RWPE2 (cell line): ENCODE measurements around the gene CALHM3.
"Not testable (repeated sequence)": the region's sequence is repeated elsewhere in the genome, so short reads cannot be mapped to it uniquely, and the experiment has no call there.

Experiments
- ATAC-seq: fragments of 200-7000 bp; cut with Tn5 transposase; 3 replicates; pipeline ENCODE4 v1.9.1; 2021; ENCODE audit warnings: low read depth
- DNase-seq: peaks from one replicate; pipeline ENCODE4 v3.0.0-alpha.2; 2020; ENCODE audit warnings: low spot score
- H3K27ac ChIP-seq: fragments of 450-650 bp; 2 replicates; pipeline ENCODE4 v1.5.1; 2017; ENCODE audit warnings: mild to moderate bottlenecking; ENCODE audit not compliant: poor library complexity, severe bottlenecking
- H3K27me3 ChIP-seq: fragments of 250-450 bp; sonication (Bioruptor Pico); 2 replicates; pipeline ENCODE4 v1.5.1; 2021; ENCODE audit warnings: mild to moderate bottlenecking, moderate library complexity; ENCODE audit not compliant: insufficient read depth, poor library complexity, severe bottlenecking
- H3K36me3 ChIP-seq: fragments of 250-450 bp; sonication (Bioruptor Pico); 2 replicates; pipeline ENCODE4 v1.5.1; 2020; ENCODE audit warnings: low read depth, mild to moderate bottlenecking, moderate library complexity
- H3K4me1 ChIP-seq: fragments of 250-450 bp; sonication (Bioruptor Pico); 2 replicates; pipeline ENCODE4 v1.5.1; 2021; ENCODE audit warnings: mild to moderate bottlenecking, moderate library complexity; ENCODE audit not compliant: insufficient read depth, poor library complexity, severe bottlenecking
- H3K4me3 ChIP-seq: fragments of 250-450 bp; sonication (Bioruptor Pico); 2 replicates; pipeline ENCODE4 v1.5.1; 2021; ENCODE audit warnings: mild to moderate bottlenecking, moderate library complexity; ENCODE audit not compliant: severe bottlenecking
- H3K9me3 ChIP-seq: fragments of 250-450 bp; sonication (Bioruptor Pico); 2 replicates; pipeline ENCODE4 v1.5.1; 2021; ENCODE audit warnings: mild to moderate bottlenecking, moderate library complexity; ENCODE audit not compliant: severe bottlenecking
- TF ChIP-seq, protein P1 (sequence below): fragments of 450-650 bp; IDR thresholded peaks from one replicate; pipeline ENCODE4 v1.5.1; 2017; ENCODE audit warnings: mild to moderate bottlenecking, moderate library complexity; ENCODE audit not compliant: poor library complexity, severe bottlenecking

CALHM3 gene

DNA sequence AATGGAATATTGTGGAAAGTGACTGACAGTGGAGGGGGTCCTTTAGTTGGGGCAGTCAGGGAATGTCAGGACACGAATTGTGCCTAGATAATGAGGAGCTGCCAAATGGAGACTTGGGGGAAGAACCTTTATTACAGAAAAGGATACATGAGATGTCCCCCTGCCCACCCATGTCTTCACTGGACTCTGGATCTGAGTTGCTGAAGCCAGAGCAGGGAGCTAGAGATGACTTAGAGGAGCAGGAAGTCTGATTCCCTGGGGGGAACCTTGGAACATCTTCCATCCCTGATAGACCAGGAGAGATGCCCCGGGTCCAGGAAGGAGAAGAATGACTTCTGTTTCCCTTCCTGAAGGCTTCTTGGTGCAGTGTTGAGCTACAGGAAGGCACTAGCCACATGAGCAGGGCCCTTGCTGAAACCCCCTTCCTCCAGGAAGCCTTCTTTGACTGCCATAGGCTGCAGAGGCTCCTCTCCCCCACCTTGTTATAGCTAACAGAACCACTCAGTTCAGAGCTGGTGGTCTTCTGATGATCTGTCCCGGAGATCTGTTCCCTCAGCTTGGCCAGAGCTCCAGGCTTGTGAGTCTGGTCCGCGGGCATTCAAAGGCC, 13.7 kb upstream of the CALHM3 start:
- H3K27ac ChIP-seq: no peak overlapping the region
- DNase-seq (no peak), ATAC-seq (no peak)
- peaks cover 14% of the 10 kb centered on the region for H3K4me1 ChIP-seq
- TF ChIP-seq, protein P1, sequence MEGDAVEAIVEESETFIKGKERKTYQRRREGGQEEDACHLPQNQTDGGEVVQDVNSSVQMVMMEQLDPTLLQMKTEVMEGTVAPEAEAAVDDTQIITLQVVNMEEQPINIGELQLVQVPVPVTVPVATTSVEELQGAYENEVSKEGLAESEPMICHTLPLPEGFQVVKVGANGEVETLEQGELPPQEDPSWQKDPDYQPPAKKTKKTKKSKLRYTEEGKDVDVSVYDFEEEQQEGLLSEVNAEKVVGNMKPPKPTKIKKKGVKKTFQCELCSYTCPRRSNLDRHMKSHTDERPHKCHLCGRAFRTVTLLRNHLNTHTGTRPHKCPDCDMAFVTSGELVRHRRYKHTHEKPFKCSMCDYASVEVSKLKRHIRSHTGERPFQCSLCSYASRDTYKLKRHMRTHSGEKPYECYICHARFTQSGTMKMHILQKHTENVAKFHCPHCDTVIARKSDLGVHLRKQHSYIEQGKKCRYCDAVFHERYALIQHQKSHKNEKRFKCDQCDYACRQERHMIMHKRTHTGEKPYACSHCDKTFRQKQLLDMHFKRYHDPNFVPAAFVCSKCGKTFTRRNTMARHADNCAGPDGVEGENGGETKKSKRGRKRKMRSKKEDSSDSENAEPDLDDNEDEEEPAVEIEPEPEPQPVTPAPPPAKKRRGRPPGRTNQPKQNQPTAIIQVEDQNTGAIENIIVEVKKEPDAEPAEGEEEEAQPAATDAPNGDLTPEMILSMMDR: no peak
- H3K27me3 ChIP-seq: peaks cover 9% of the 10 kb centered on the region
- H3K4me3 ChIP-seq: no peak overlapping the region
- no peaks in the 10 kb centered on the region for H3K9me3 ChIP-seq
- H3K36me3 ChIP-seq: no peaks in the 10 kb centered on the region

DNA sequence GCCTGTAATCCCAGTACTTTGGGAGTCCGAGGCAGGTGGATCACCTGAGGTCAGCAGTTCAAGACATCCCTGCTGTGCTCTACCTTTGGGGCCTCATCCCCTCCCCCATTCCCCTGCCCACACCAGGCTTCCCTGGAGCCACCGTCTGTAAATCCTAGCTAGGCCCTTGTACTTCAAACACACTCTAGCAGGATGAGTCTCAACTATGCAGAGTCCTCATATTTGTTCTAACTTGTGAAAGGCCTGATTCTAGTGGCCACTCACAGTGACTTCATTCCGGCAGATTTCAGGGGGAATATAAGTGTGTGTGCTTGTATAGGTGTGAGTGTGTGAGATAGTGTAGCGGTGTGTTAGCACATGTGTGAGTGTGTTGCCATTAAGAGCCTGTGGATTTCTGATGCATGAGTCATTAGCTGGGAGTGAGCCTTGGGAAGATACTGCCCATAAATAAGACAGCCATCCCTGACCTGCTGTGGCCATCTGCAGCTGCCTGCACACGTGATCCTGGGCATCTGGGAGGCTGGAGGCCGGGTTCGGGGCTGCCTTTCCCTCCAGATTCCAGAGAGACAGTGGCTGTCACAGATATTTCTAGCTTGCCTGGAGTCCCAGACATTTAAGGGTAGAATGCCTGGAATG, 12.8 kb upstream of the CALHM3 start:
- Histone ChIP-seq H3K4me3 (no peak overlapping the region), H3K27me3 (peaks cover 9% of the 10 kb centered on the region), H3K27ac (peak overlapping the region; percentile 8), H3K9me3 (no peaks in the 10 kb centered on the region), H3K4me1 (peaks cover 14% of the 10 kb centered on the region), H3K36me3 (no peaks in the 10 kb centered on the region)
- ATAC-seq: peak; percentile 82
- no peak for DNase-seq
- TF ChIP-seq, protein P1: no peak

DNA sequence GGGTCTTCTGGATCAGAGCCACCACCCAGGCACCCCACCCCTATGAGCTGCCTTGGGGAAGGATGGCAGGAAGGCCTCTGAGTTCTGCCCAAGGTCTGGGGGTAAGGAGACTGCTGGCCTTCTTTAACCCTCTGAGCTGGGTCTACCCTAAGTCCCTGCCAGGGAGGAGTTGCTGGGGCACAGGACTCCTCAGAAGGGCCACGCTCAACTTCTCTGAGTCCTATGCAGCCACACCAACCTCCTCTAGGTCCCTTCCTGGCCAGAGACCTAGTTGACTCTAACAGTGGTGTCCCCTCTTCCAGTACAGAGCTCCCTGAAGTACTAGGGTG, 11.9 kb upstream of the CALHM3 start:
- no peak for ATAC-seq
- H3K4me3 ChIP-seq: no peak overlapping the region
- no peaks in the 10 kb centered on the region for H3K36me3 ChIP-seq
- peak overlapping the region; percentile 8 for H3K27ac ChIP-seq
- no peak for DNase-seq
- no peaks in the 10 kb centered on the region for H3K9me3 ChIP-seq
- TF ChIP-seq, protein P1: no peak
- peaks cover 14% of the 10 kb centered on the region for H3K4me1 ChIP-seq
- H3K27me3 ChIP-seq: peaks cover 9% of the 10 kb centered on the region

GRCh38 chr10:103487410-103487708, 8.3 kb upstream of the CALHM3 start:
- no peaks in the 10 kb centered on the region for H3K9me3 ChIP-seq
- no peaks in the 10 kb centered on the region for H3K27me3 ChIP-seq
- DNase-seq: no peak
- TF ChIP-seq, protein P1: no peak
- ATAC-seq: no peak
- H3K36me3 ChIP-seq: no peaks in the 10 kb centered on the region
- H3K4me1 ChIP-seq: peaks cover 10% of the 10 kb centered on the region
- H3K4me3 ChIP-seq: no peak overlapping the region
- H3K27ac ChIP-seq: no peak overlapping the region

DNA sequence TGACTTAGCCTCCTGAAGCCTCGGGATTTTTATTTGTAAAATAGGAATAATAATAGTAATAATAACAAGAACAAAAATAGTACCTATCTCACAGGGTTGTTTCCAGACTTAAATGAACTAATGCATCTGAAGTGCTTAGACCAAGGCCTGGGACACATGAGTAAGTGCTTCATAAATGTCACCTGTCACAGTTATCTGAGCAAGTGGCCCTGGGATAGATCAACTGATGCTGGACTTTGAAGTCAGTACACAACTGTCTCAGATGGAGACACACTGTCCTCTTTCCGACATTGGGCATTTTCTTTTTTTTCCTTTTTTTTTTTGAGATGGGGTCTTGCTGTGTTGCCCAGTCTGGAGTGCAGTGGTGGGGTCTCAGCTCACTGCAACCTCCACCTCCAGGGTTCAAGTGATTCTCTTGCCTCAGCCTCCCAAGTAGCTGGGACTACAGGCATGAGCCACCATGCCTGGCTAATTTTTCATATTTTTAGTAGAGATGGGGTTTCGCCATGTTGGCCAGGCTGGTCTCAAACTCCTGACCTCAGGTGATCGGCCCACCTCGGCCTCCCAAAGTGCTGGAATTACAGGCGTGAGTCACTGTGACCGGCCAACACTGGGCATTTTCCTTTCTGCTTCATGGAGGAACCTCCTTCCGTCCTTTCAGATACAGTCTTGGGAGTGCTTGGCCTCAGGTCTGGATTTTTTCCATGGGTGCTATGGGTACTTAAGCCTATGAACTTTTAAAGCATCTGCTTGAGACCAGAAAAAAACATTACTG, 7.8 kb upstream of the CALHM3 start:
- not testable (repeated sequence) for H3K36me3 ChIP-seq, DNase-seq, H3K27me3 ChIP-seq, H3K4me1 ChIP-seq, H3K27ac ChIP-seq, H3K4me3 ChIP-seq, H3K9me3 ChIP-seq, ATAC-seq
